Kidney (tissue), 14 donors: ENCODE measurements around the gene TADA2A. TPM values are rescaled to one million over a fixed set of nuclear protein-coding genes. Genes with fewer than 3 reads are reported as not detected.

Experiments
- DNase-seq, 5 donors: peaks; one replicate each; pipeline ENCODE4 v3.0.0-alpha.2; 2013 to 2020
- FAIRE-seq: peaks from 2 replicates; lab custom pipeline; 2012; peaks lifted over from hg19 to GRCh38; lab: Jason Lieb, UNC
- H3K27ac ChIP-seq, 2 donors: one replicate each; pipeline ENCODE4 v1.7.0; 2013; ENCODE audit warnings: low read depth in 2 of 2, low read length in 2 of 2, inconsistent platforms in 1 of 2
- H3K27me3 ChIP-seq: one replicate; pipeline ENCODE4 v1.7.1; 2013; ENCODE audit warnings: low read length, inconsistent platforms; ENCODE audit not compliant: control insufficient read depth, insufficient read depth
- H3K36me3 ChIP-seq, 3 donors: one replicate each; pipeline versions ENCODE4 v1.7.0 to v1.7.1; 2013; ENCODE audit warnings: low read length in 3 of 3, control low read depth in 1 of 3, inconsistent platforms in 1 of 3; ENCODE audit not compliant: insufficient read depth in 3 of 3, control insufficient read depth in 2 of 3
- H3K4me1 ChIP-seq, 3 donors: one replicate each; pipeline versions ENCODE4 v1.7.0 to v1.7.1; 2013; ENCODE audit warnings: low read length in 3 of 3, inconsistent platforms in 1 of 3, low read depth in 1 of 3; ENCODE audit not compliant: control insufficient read depth in 2 of 3, insufficient read depth in 2 of 3
- H3K4me3 ChIP-seq, 3 donors: one replicate each; pipeline versions ENCODE4 v1.7.0 to v1.8.1; 2013; ENCODE audit warnings: low read length in 3 of 3, control low read depth in 1 of 3, inconsistent platforms in 1 of 3
- H3K9ac ChIP-seq, 3 donors: one replicate each; pipeline versions ENCODE4 v1.7.0 to v1.7.1; 2013; ENCODE audit warnings: low read length in 3 of 3, control low read depth in 1 of 3, inconsistent platforms in 1 of 3
- H3K9me3 ChIP-seq, 3 donors: one replicate each; pipeline versions ENCODE4 v1.7.0 to v1.7.1; 2013; ENCODE audit warnings: low read length in 3 of 3, control low read depth in 1 of 3, inconsistent platforms in 1 of 3; ENCODE audit not compliant: control insufficient read depth in 2 of 3, insufficient read depth in 1 of 3
- CTCF ChIP-seq: IDR thresholded peaks from 3 replicates; pipeline ENCODE4 v1.5.1; 2012; ENCODE audit warnings: mild to moderate bottlenecking, moderate library complexity, borderline replicate concordance; ENCODE audit not compliant: insufficient read depth; ENCODE audit errors: extremely low read depth
- intact Hi-C: fragments of 100-400 bp; cut with DNase I; formaldehyde crosslinking; loops from one replicate; pipeline ENCODE4 v1.11.1; 2022
- polyA plus RNA-seq: library from polyadenylated mRNA; stranded (reverse); fragments of 350-450 nt; fragmentation: Illumina TruSeq; extraction: RNeasy Lipid Tissue Mini Kit (QIAGEN cat#74804); gene quantifications from one replicate; pipeline ENCODE4 v1.2.3, GENCODE V29; 2014; ENCODE audit warnings: low read depth, low replicate concordance; ENCODE audit not compliant: insufficient read depth
- total RNA-seq: library from RNA; stranded (reverse); fragmentation: NEBNext Ultra II Directional; extraction: Animal tissue kit (Norgen Biotek cat#: 25700); gene quantifications from one replicate; pipeline ENCODE4 v1.2.1, GENCODE V29; 2021
- donor health status: control.
- donor health status: control.
- donor health status: control.
- donor health status: control.
- donor health status: control.
- donor health status: DM: yes; HTN: yes; CAD: no.
- donor health status: Normal renal cell carcinoma (clear cell type).

The TADA2A gene
- total and polyA plus RNA-seq, 2 donors from 2014 or later, result 6.6 to 26.0 TPM

GRCh38 chr17:37512442-37513068 is 105.9 kb downstream of the TADA2A start:
- Histone ChIP-seq H3K4me1 (no peaks in the 10 kb centered on the region), H3K27ac (no peak overlapping the region), H3K9ac (no peak overlapping the region), H3K9me3 (no peaks in the 10 kb centered on the region), H3K36me3 (peaks cover 0 to 19% (median 3%) of the 10 kb centered on the region in 3 donors), H3K27me3 (no peaks in the 10 kb centered on the region), H3K4me3 (no peak overlapping the region)
- DNase-seq (peak in 3 of 5 donors; percentile 19 to 40 (median 24)), FAIRE-seq (no peak)
- intact Hi-C loops, result no loop called here
- TF ChIP-seq CTCF, result no peak

- Histone ChIP-seq H3K9ac (no peak overlapping the region), H3K4me3 (no peak overlapping the region), H3K9me3 (no peaks in the 10 kb centered on the region), H3K27ac (no peak overlapping the region), H3K4me1 (no peaks in the 10 kb centered on the region), H3K36me3 (peaks cover 0 to 31% (median 8%) of the 10 kb centered on the region in 3 donors), H3K27me3 (no peaks in the 10 kb centered on the region)
- FAIRE-seq (no peak), DNase-seq (no peak)
- intact Hi-C loops, result no loop called here
- no peak for TF ChIP-seq CTCF
Observed at GRCh38 chr17:37513711-37514110, 107.0 kb downstream of the TADA2A start.

DNA sequence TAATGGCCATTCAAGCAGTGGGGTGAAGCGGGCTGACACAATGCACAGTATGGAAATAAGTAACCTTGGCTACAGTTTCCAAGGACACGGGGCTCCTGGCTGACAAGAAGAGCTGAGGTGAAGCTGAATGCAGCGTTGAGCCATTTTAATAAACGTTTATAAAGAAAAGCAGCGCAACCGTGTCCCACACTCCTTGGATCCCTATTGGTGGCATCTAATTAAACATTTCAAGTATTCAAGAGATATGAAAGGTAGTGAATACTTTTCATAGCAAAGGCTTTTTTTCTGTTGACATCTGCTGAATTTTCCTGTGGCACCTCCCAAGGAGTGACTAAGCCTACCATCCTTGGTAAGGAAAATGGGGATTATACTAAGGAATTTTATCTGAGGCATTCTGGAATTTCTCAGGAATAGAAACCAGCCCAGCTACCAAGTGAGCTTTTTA is 109.5 kb downstream of the TADA2A start:
- Histone ChIP-seq H3K4me3 (no peak overlapping the region), H3K36me3 (peaks cover 2 to 47% (median 12%) of the 10 kb centered on the region in 3 donors), H3K9ac (no peak overlapping the region), H3K27ac (no peak overlapping the region), H3K9me3 (no peaks in the 10 kb centered on the region), H3K4me1 (no peaks in the 10 kb centered on the region), H3K27me3 (no peaks in the 10 kb centered on the region)
- FAIRE-seq (no peak), DNase-seq (peak in 2 of 5 donors; percentile 46 to 47)
- no peak for TF ChIP-seq CTCF
- intact Hi-C loops, result no loop called here
